Mammary epithelial cell (primary cell): ENCODE measurements around the gene MPIG6B.

Source experiments
- CTCF ChIP-seq, 2 donors: IDR thresholded peaks in 1 of 2; conservative IDR thresholded peaks in 1 of 2; 2 replicates each; pipeline ENCODE4 v1.5.1; 2011 to 2012; ENCODE audit warnings: inconsistent platforms in 2 of 2, low read length in 2 of 2, mild to moderate bottlenecking in 2 of 2, control low read depth in 1 of 2, low read depth in 1 of 2; ENCODE audit not compliant: insufficient read depth in 1 of 2; ENCODE audit errors: extremely low read depth in 1 of 2
- EZH2 ChIP-seq: IDR thresholded peaks from 2 replicates; pipeline ENCODE4 v1.6.1; 2012; ENCODE audit warnings: low read length, inconsistent platforms, borderline replicate concordance

- TF ChIP-seq CTCF (conservative IDR thresholded peaks at IDR 0.05 in 1 of 2, IDR thresholded peaks at IDR 0.05 in 1 of 2; ENCODE audit: extremely low read depth in 1 of 2, insufficient read depth in 1 of 2, low read depth in 1 of 2, low read length in 2 of 2) (no peak), EZH2 (no peak)
Measured at GRCh38 chr6:31750411-31751022, 27.3 kb downstream of the MPIG6B start.
